GM12878 (cell line): ENCODE measurements around the gene TCF12. TPM values are rescaled to one million over a fixed set of nuclear protein-coding genes. Genes with fewer than 3 reads are reported as not detected.

Experiments
- ATAC-seq: fragments of 200-7000 bp; cut with Tn5 transposase; 3 replicates; pipeline ENCODE4 v1.9.1; 2020; ENCODE audit warnings: mild to moderate bottlenecking, moderate library complexity
- BruUV-seq: library from RNA; stranded (reverse); fragments of 400-500 nt; replicated peaks from 2 replicates; lab custom pipeline; 2021; lab: Mats Ljungman, UMichigan
- CTCF ChIA-PET: fragments of 300-600 bp; sonication (Branson Sonifier 250); formaldehyde crosslinking; extraction: SDS; loops from one replicate; lab custom pipeline; 2021; ENCODE audit warnings: inconsistent platforms; lab: Yijun Ruan, JAX
- POLR2A ChIA-PET: fragments of 350-600 bp; formaldehyde crosslinking; extraction: SDS; loops from one replicate; lab custom pipeline; 2021; ENCODE audit warnings: inconsistent platforms; lab: Charles Lee
- RAD21 ChIA-PET: fragments of 300-600 bp; sonication (Branson Sonifier 250); formaldehyde crosslinking; loops from one replicate; lab custom pipeline; 2023; ENCODE audit warnings: antibody characterized with exemption; ENCODE audit not compliant: unreplicated experiment; lab: Charles Lee
- SMC1A ChIA-PET: fragments of 300-600 bp; sonication (Branson Sonifier 250); formaldehyde crosslinking; loops from one replicate; lab custom pipeline; 2023; ENCODE audit not compliant: unreplicated experiment, uncharacterized antibody; lab: Charles Lee
- DNase-seq: peaks from one replicate; pipeline ENCODE4 v3.0.0-alpha.2; 2011; ENCODE audit warnings: low read depth, low spot score
- FAIRE-seq: peaks from 3 replicates; lab custom pipeline; 2011; peaks lifted over from hg19 to GRCh38; lab: Jason Lieb, UNC
- H2AFZ ChIP-seq: 2 replicates; pipeline ENCODE4 v1.6.0; 2011; ENCODE audit warnings: low read depth, low read length, control low read depth; ENCODE audit not compliant: control insufficient read depth
- H3K27ac ChIP-seq: 2 replicates; pipeline ENCODE4 v1.5.1; 2011; ENCODE audit warnings: control low read depth; ENCODE audit not compliant: control insufficient read depth, insufficient read depth
- H3K27me3 ChIP-seq, 2 experiments: replicated peaks in 1 of 2; 2 replicates each; pipeline versions ENCODE4 v1.6.0 to v1.6.1; 2011; ENCODE audit warnings: low read length in 1 of 2; ENCODE audit not compliant: control insufficient read depth in 2 of 2, insufficient read depth in 2 of 2
- H3K36me3 ChIP-seq, 2 experiments: 2 replicates each; pipeline ENCODE4 v1.5.1; 2011; ENCODE audit warnings: low read length in 1 of 2; ENCODE audit not compliant: control insufficient read depth in 2 of 2, insufficient read depth in 2 of 2
- H3K4me1 ChIP-seq: 2 replicates; pipeline ENCODE4 v1.6.1; 2011; ENCODE audit warnings: mild to moderate bottlenecking, low read length, moderate library complexity, mixed read lengths; ENCODE audit not compliant: control insufficient read depth, insufficient read depth
- H3K4me2 ChIP-seq: 2 replicates; pipeline ENCODE4 v1.6.0; 2011; ENCODE audit warnings: control low read depth; ENCODE audit not compliant: control insufficient read depth, insufficient read depth
- H3K4me3 ChIP-seq: fragments of 200-600 bp; sonication (generic); 2 replicates; pipeline ENCODE4 v1.5.1; 2016
- H3K79me2 ChIP-seq: 2 replicates; pipeline ENCODE4 v1.6.0; 2011; ENCODE audit warnings: low read length; ENCODE audit not compliant: control insufficient read depth, insufficient read depth
- H3K9ac ChIP-seq: 2 replicates; pipeline ENCODE4 v1.8.0; 2011; ENCODE audit warnings: low read length, control low read depth, mixed read lengths; ENCODE audit not compliant: control insufficient read depth, insufficient read depth
- H3K9me3 ChIP-seq: replicated peaks from 3 replicates; pipeline ENCODE4 v1.5.1; 2011; ENCODE audit warnings: mild to moderate bottlenecking, low read length; ENCODE audit not compliant: control insufficient read depth, insufficient read depth
- H4K20me1 ChIP-seq: 2 replicates; pipeline ENCODE4 v1.6.0; 2011; ENCODE audit not compliant: control insufficient read depth, insufficient read depth
- BCL3 ChIP-seq: IDR thresholded peaks from 2 replicates; pipeline ENCODE4 v1.6.1; 2011; ENCODE audit warnings: borderline replicate concordance, low read depth, mild to moderate bottlenecking, moderate library complexity, low read length; ENCODE audit not compliant: insufficient read depth, poor library complexity, severe bottlenecking
- BHLHE40 ChIP-seq, 2 experiments: fragments of 450-650 bp in 1 of 2; IDR thresholded peaks; 2 replicates each; pipeline ENCODE4 v1.6.1; 2011 to 2017; ENCODE audit warnings: low read depth in 2 of 2, borderline replicate concordance in 1 of 2, improper control_type of control experiment in 1 of 2, low read length in 1 of 2, mild to moderate bottlenecking in 1 of 2
- IKZF2 ChIP-seq, 2 experiments: fragments of 450-650 bp; IDR thresholded peaks; 2 replicates each; pipeline ENCODE4 v1.6.1; 2017; ENCODE audit warnings: mild to moderate bottlenecking in 2 of 2, moderate library complexity in 2 of 2
- IRF4 ChIP-seq: IDR thresholded peaks from 2 replicates; pipeline ENCODE4 v1.6.1; 2011; ENCODE audit warnings: low read depth, low read length
- IRF5 ChIP-seq: fragments of 450-650 bp; IDR thresholded peaks from 2 replicates; pipeline ENCODE4 v1.6.1; 2017; ENCODE audit warnings: borderline replicate concordance
- MXI1 ChIP-seq: fragments of 150-350 bp; IDR thresholded peaks from 2 replicates; pipeline ENCODE4 v1.6.1; 2011; ENCODE audit warnings: low read depth, mild to moderate bottlenecking, inconsistent platforms, low read length, improper control_type of control experiment
- RBBP5 ChIP-seq: fragments of 200-600 bp; sonication (generic); conservative IDR thresholded peaks from 2 replicates; pipeline ENCODE4 v1.6.1; 2016
- SUPT20H ChIP-seq: IDR thresholded peaks from 2 replicates; pipeline ENCODE4 v1.6.1; 2011; ENCODE audit warnings: low read depth, mild to moderate bottlenecking, low read length, moderate library complexity, borderline replicate concordance; ENCODE audit not compliant: control insufficient read depth
- TCF12 ChIP-seq: IDR thresholded peaks from 2 replicates; pipeline ENCODE4 v1.6.1; 2011; ENCODE audit warnings: low read depth, mild to moderate bottlenecking, low read length
- in situ Hi-C: fragments of 300-500 bp; cut with MboI; formaldehyde crosslinking; loops from 9 replicates; pipeline ENCODE4 v1.14.3; 2018; ENCODE audit warnings: mixed read lengths
- intact Hi-C: fragments of 100-400 bp; cut with micrococcal nuclease; formaldehyde crosslinking; loops from one replicate; pipeline ENCODE4 v1.14.2; 2022; ENCODE audit not compliant: unreplicated experiment
- polyA plus RNA-seq, 11 experiments: library from polyadenylated mRNA; depleted of rRNA in 4 of 11; unstranded in 6 of 11; stranded (reverse) in 5 of 11; fragments of >200 nt; fragmentation: Nextera tagmentation in 4 of 11; fragmentation: Illumina TruSeq in 1 of 11; extraction: Ambion mirVana in 4 of 11; extraction: Trizol in 1 of 11; gene quantifications; 1 replicate in 1 of 11; 2 replicates in 10 of 11; pipeline versions ENCODE4 v1.2.1 to v1.2.3, GENCODE V29; 2011 to 2016; ENCODE audit warnings: inconsistent platforms in 2 of 11, missing spikeins in 2 of 11, low read depth in 1 of 11
- total RNA-seq, 4 experiments: library from RNA; depleted of rRNA in 3 of 4; stranded (reverse); fragments of >200 nt in 3 of 4; fragmentation: Illumina TruSeq in 1 of 4; extraction: Trizol in 1 of 4; gene quantifications; 2 replicates each; pipeline versions ENCODE4 v1.2.1 to v1.2.3, GENCODE V29; 2013 to 2021
- TF ChIP-seq, protein P1 (sequence below): fragments of 450-650 bp; formaldehyde crosslinking; IDR thresholded peaks from 2 replicates; pipeline ENCODE4 v1.5.0; 2022; ENCODE audit warnings: mild to moderate bottlenecking, missing genetic modification characterization

The TCF12 gene
- total and polyA plus RNA-seq, 10 of the 15 experiments (the other 5 are each of a cell fraction or from before 2014, with no cell fraction given): 8.2 to 70.9 (median 49.5) TPM

DNA sequence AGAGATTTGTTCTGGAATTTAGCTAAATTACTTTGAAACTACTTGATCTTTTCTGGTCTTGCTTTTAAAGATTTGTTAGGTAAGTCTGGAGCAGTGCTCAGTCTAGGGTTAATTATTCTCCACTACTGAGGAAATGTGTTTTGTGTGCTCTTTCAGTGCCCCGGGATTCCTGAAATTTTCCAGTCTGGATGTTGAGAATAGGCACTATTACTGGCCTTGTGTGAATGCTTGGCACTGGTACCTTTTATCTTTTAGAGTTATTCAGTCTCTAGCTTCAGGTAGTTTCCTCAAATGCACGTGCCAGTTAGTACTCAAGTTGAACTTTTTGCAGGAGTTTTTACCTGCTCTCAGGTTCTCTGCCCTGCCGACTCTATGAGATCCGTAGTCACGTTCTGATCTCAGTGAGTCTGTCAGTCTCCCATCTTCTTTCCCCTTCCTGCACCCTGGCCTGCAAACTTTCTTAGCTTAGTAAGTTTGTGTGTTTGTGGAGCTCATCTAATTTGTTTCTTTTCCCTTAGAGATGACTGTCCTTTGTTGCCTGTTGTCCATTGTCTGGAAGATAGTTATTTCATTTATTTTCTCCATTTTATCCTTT is 39.5 kb downstream of the TCF12 start (continued):
- TF ChIP-seq IRF5 (no peak), IRF4 (no peak), RBBP5 (no peak), MXI1 (no peak), SUPT20H (no peak), BHLHE40 (IDR thresholded peaks at IDR 0.05; ENCODE audit: borderline replicate concordance in 1 of 2, low read depth in 2 of 2, low read length in 1 of 2) (no peak), BCL3 (no peak), TCF12 (no peak)

- H2AFZ ChIP-seq: no peak overlapping the region
- H3K36me3 ChIP-seq: no peaks in the 10 kb centered on the region
- no peaks in the 10 kb centered on the region for H3K27me3 ChIP-seq
- in situ Hi-C loops: no loop called here
- POLR2A ChIA-PET: no interaction called here
- H4K20me1 ChIP-seq: no peaks in the 10 kb centered on the region
- FAIRE-seq: no peak
- H3K27ac ChIP-seq: no peak overlapping the region
- SMC1A ChIA-PET: interaction anchor here (0.6 to 1.4 kb wide), 3 partner anchors 9 to 72 kb away, joined by 3 to 6 read pairs (median 5); no protein-coding TSS in a partner anchor
- intact Hi-C loops: no loop called here
- no peak overlapping the region for H3K4me2 ChIP-seq
- CTCF ChIA-PET: interaction anchor here (0.8 kb wide), 1 partner anchor 10 kb away, joined by 4 read pairs; no protein-coding TSS in a partner anchor
- peaks cover 36% of the 10 kb centered on the region for H3K79me2 ChIP-seq
- TF ChIP-seq IKZF2 (IDR thresholded peaks at IDR 0.05): peak in 1 of 2 experiments; percentile 7; a peak in 2 of 4 replicates
- TF ChIP-seq, protein P1, sequence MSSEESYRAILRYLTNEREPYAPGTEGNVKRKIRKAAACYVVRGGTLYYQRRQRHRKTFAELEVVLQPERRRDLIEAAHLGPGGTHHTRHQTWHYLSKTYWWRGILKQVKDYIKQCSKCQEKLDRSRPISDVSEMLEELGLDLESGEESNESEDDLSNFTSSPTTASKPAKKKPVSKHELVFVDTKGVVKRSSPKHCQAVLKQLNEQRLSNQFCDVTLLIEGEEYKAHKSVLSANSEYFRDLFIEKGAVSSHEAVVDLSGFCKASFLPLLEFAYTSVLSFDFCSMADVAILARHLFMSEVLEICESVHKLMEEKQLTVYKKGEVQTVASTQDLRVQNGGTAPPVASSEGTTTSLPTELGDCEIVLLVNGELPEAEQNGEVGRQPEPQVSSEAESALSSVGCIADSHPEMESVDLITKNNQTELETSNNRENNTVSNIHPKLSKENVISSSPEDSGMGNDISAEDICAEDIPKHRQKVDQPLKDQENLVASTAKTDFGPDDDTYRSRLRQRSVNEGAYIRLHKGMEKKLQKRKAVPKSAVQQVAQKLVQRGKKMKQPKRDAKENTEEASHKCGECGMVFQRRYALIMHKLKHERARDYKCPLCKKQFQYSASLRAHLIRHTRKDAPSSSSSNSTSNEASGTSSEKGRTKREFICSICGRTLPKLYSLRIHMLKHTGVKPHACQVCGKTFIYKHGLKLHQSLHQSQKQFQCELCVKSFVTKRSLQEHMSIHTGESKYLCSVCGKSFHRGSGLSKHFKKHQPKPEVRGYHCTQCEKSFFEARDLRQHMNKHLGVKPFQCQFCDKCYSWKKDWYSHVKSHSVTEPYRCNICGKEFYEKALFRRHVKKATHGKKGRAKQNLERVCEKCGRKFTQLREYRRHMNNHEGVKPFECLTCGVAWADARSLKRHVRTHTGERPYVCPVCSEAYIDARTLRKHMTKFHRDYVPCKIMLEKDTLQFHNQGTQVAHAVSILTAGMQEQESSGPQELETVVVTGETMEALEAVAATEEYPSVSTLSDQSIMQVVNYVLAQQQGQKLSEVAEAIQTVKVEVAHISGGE (CRISPR knock-in tag): no peak
- H3K4me3 ChIP-seq: no peak overlapping the region
- BruUV-seq: no TSS peak
- RAD21 ChIA-PET: no interaction called here
- H3K4me1 ChIP-seq: peaks cover 26% of the 10 kb centered on the region
- H3K9ac ChIP-seq: no peak overlapping the region
- peak; percentile 33 for ATAC-seq
- H3K9me3 ChIP-seq: peaks cover 5% of the 10 kb centered on the region; the same call in 2 of the 3 replicates
- DNase-seq: no peak
Measured at GRCh38 chr15:56959318-56959648, 40.8 kb downstream of the TCF12 start.
